Progenitor cell of endocrine pancreas (in vitro differentiated cells): ENCODE data around the gene RASGRF2. TPM values are rescaled to one million over a fixed set of nuclear protein-coding genes. Genes with fewer than 3 reads are reported as not detected.

Experiments
- DNase-seq: peaks from one replicate; pipeline ENCODE4 v3.0.0; 2021; ENCODE audit warnings: low spot score; ENCODE audit not compliant: unreplicated experiment
- H3K27ac Mint-ChIP-seq: 2 replicates; pipeline ENCODE4 v1.8.0; 2021; ENCODE audit warnings: mild to moderate bottlenecking, moderate library complexity, mixed read lengths
- H3K27me3 Mint-ChIP-seq: 2 replicates; pipeline ENCODE4 v1.8.0; 2021; ENCODE audit warnings: mixed read lengths
- H3K36me3 Mint-ChIP-seq: 2 replicates; pipeline ENCODE4 v1.8.0; 2022; ENCODE audit warnings: mixed read lengths; ENCODE audit not compliant: insufficient read depth
- H3K4me1 Mint-ChIP-seq: 2 replicates; pipeline ENCODE4 v1.8.0; 2021; ENCODE audit warnings: low read depth, mixed read lengths
- H3K4me3 Mint-ChIP-seq: 2 replicates; pipeline ENCODE4 v1.8.0; 2021; ENCODE audit warnings: low read depth, mild to moderate bottlenecking, moderate library complexity, mixed read lengths
- H3K9me3 Mint-ChIP-seq: 2 replicates; pipeline ENCODE4 v1.8.0; 2021; ENCODE audit warnings: low read depth, mixed read lengths
- CTCF ChIP-seq: fragments of 200-600 bp; sonication (generic); IDR thresholded peaks from one replicate; pipeline ENCODE4 v1.5.0; 2021; ENCODE audit warnings: antibody characterized with exemption, mild to moderate bottlenecking; ENCODE audit not compliant: unreplicated experiment
- total RNA-seq: library from RNA; stranded (reverse); gene quantifications from 2 replicates; pipeline ENCODE4 v1.2.1, GENCODE V29; 2021

RASGRF2 gene
- total RNA-seq, 1 donor from 2014 or later: 0.62 TPM

- H3K4me3 Mint-ChIP-seq: no peak overlapping the region
- H3K9me3 Mint-ChIP-seq: peaks cover 4% of the 10 kb centered on the region
- H3K27me3 Mint-ChIP-seq: peaks cover 22% of the 10 kb centered on the region
- DNase-seq: no peak
- H3K27ac Mint-ChIP-seq: no peak overlapping the region
- TF ChIP-seq CTCF: no peak
- H3K36me3 Mint-ChIP-seq: no peaks in the 10 kb centered on the region
- peaks cover 5% of the 10 kb centered on the region for H3K4me1 Mint-ChIP-seq
Observed at GRCh38 chr5:80967500-80968181, 7.5 kb downstream of the RASGRF2 start.

GRCh38 chr5:80973027-80973426 is 12.9 kb downstream of the RASGRF2 start:
- no peak for DNase-seq
- Mint-ChIP-seq H3K27me3 (peaks cover 3% of the 10 kb centered on the region), H3K4me1 (peaks cover 1% of the 10 kb centered on the region), H3K4me3 (no peak overlapping the region), H3K36me3 (no peaks in the 10 kb centered on the region), H3K9me3 (peaks cover 4% of the 10 kb centered on the region), H3K27ac (no peak overlapping the region)
- TF ChIP-seq CTCF: no peak

GRCh38 chr5:80975065-80975464 is 14.9 kb downstream of the RASGRF2 start:
- Mint-ChIP-seq H3K4me3 (no peak overlapping the region), H3K27me3 (peaks cover 3% of the 10 kb centered on the region), H3K4me1 (peaks cover 1% of the 10 kb centered on the region), H3K9me3 (peaks cover 4% of the 10 kb centered on the region), H3K27ac (no peak overlapping the region), H3K36me3 (no peaks in the 10 kb centered on the region)
- no peak for DNase-seq
- no peak for TF ChIP-seq CTCF

- Mint-ChIP-seq H3K27ac (no peak overlapping the region), H3K36me3 (no peaks in the 10 kb centered on the region), H3K27me3 (peaks cover 3% of the 10 kb centered on the region), H3K4me1 (no peaks in the 10 kb centered on the region), H3K4me3 (no peak overlapping the region), H3K9me3 (no peaks in the 10 kb centered on the region)
- no peak for DNase-seq
- TF ChIP-seq CTCF: no peak
Observed at GRCh38 chr5:80976985-80977384, 16.8 kb downstream of the RASGRF2 start.

GRCh38 chr5:80977764-80978163 is 17.6 kb downstream of the RASGRF2 start:
- no peaks in the 10 kb centered on the region for H3K36me3 Mint-ChIP-seq
- no peak overlapping the region for H3K27ac Mint-ChIP-seq

More at GRCh38 chr5:80977764-80978163, 17.6 kb downstream of the RASGRF2 start:
- peaks cover 3% of the 10 kb centered on the region for H3K27me3 Mint-ChIP-seq
- no peak overlapping the region for H3K4me3 Mint-ChIP-seq
- H3K9me3 Mint-ChIP-seq: no peaks in the 10 kb centered on the region
- TF ChIP-seq CTCF: no peak
- no peaks in the 10 kb centered on the region for H3K4me1 Mint-ChIP-seq
- no peak for DNase-seq
